ENCODE measurements around the gene BRSK2.
"Not testable (repeated sequence)": the region's sequence is repeated elsewhere in the genome, so short reads cannot be mapped to it uniquely, and the experiment has no call there.

Gene BRSK2

DNA sequence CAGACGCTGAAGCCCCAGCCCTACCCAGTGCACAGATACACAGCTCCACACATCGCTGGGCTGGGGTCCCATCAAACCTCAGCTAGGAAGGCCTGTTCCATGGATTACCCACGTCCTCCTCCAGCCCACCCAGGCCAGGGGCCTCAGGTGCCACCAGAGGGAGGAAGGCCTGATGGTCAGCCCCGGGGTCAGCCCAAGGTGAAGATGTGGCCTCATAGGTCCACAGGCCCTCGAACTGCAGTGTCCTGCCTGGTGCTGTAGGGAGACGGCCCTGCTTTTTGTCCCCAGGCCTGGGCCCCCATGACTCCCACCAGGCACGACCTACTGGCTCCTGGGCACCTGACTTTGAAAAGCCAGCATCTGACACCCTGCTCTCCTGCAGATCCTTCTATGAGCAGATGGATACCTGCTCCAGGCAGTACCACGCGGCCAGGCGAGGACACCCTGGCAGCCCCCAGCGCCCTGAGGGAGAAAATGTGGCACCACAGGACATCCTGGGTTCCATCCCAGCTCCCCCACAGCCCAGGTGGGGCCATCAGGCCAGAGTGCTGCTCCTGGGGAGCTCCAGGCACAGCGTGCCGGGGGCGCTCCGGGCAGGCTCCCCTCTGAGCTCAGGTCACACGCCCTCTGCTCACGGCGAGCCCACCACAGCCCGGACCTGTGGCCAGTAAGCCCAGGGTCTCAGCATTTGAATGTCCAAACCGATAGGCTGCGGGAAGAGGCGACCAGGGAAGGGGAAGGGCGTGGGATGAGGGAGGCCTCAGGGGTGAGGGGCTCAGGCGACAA lies 112.6 kb downstream of the BRSK2 start:
- no peak for DNase-seq

DNA sequence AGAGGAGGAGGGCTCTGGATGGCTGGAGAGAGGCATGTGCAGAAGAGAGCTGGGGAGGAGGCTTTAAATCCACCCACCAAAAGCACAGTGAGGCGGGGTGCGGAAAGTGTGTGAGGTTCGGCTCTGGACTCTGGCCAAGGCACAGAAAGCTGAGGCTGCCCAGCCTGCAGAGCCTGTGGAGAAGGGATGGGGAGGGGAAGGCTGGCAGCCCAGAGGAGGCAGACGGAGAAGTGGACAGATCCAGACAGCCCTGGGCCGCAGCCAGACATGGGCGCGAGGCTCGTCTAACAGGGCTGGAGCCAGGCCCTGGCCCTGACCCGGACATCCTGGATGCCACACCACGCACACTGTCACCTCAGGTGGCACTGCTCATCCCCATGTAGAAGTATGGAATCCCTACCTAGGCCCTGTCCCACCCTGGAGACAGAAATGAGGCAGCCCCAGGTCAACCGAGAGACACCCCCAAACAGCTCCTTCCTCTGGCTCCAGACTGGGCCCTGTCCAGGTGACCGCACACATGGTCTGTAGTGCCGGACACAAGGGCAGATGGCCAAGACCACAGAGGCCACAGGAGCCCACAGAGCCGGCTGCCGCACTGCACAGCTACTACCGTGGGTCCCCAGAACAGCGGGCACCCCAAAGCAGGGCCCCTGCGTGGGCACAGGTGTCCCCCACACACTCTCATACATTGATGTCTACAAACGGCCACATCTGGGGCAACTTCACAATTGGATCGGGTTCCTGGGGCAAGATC lies 113.4 kb downstream of the BRSK2 start:
- DNase-seq = no peak

GRCh38 chr11:1503708-1504104 lies 114.0 kb downstream of the BRSK2 start:
- DNase-seq = no peak

- DNase-seq = no peak
These were observed 114.4 kb downstream of the BRSK2 start for GRCh38 chr11:1504138-1504537.

DNA sequence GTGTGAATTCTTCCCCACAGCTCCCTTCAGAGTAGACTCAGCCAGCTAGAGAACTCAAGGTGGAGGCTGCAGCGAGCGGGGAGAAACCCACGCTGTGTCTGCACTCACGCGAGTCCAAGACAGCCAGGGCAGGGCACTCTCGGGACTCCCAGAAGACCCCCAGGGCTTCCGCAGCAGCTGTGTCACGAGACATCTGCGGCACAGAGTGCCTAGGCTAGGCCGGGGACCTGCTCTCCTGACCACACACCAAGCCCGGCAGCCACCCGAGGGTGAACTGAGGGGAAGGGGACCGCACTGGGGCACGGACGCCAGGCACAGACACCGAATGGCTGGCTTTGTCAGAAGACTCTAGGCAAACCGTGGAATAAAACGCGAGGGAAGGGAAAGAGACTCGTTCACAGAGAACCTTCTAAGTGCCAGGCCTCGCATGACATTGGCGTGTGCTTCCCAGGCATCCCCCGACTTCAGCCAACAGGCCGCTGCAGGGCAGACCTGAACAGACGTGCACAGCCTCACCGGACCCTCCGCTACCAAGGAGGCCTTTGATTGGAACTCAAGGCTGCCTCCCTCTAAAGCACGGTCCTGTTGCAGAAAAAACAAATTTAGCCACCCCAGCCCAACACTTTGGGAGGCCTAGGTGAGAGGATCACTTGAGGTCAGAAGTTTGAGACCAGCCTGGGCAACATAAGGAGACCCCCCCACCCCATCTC lies 115.0 kb downstream of the BRSK2 start:
- DNase-seq = no peak

DNA sequence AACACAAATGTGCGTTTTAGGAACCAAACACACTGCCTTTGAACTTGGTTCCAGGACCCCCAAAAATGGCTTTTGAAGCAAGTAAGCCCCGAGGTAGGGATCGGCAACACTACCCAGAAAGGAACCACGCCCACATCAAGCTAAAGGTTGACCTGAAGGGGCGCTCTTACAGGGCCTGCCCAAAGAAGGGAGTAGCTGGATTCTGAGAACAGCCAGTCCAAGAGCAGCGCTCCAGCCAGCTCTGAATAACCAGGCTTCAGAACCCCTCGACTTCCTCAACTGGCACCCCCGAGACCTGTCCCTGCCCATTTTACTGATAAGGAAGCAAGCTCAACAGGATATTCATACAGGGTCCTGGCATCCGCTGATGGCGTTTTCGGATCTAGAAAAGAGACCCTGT lies 115.7 kb downstream of the BRSK2 start:
- no peak for DNase-seq

- DNase-seq = no peak
These were observed 117.2 kb downstream of the BRSK2 start for GRCh38 chr11:1506981-1507380.

GRCh38 chr11:1507381-1508140 lies 117.8 kb downstream of the BRSK2 start:
- no peak for DNase-seq

DNA sequence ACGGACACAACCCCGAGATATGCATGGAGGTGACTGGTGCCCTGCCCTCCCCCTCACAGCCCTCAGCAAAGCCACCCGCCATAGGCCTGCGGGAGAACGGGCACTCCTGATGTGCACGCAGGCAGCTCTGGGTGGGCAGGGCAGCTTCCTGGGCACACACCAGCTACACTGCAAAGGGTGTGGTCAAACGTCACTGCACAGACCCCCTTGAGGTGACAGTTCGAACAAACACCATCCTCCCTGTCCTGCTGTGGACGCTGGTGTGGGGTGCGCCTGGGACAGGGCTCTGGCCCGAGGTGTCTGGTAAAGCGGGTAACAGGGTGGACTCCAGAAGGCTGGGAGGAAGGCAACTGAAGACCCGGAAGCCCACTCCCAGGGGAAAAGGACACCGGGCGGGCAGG lies 118.8 kb downstream of the BRSK2 start:
- DNase-seq = no peak

DNA sequence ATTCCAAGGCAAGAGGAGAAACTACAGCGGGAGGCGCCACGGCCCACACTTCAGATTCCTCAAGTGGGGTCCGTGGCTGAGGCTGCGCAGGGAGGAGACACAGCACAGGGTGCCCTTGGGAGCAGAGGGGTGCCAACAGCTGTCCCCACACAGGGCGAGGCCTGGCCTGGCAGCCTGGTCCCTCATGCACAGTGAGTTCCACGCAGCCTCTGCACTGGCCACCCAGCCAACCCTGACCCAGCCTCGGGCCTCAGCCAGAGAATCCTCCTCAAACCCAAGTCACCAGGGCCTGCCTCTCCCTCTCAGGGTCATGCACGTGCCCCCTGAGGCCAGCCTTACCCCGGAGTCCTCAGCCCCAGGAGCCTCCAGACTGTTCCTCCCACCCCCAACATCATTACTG lies 119.3 kb downstream of the BRSK2 start:
- DNase-seq = no peak

DNA sequence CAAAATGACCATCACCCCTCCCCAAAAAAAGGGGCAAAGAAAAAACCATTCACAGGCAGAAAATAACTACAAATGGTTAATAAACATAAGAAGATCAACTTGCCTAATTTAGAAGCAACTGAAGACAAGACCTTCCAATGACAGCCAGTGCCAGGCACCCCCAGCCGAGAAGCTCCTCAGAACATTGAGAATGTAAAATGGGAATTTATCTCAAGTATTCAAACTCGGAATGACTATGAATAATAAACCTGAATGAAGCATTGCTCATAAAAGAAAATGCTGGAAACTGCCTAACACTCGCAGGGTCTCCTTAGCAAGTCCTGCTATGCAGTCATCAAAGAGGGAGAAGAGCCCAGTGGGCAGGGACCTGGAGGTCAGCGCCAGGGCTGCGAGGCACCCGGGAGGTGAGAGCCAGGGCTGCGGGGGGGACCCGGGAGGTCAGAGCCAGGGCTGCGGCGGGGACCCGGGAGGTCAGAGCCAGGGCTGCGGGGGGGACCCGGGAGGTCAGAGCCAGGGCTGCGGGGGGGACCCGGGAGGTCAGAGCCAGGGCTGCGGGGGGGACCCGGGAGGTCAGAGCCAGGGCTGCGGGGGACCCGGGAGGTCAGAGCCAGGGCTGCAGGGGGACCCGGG lies 120.0 kb downstream of the BRSK2 start:
- no peak for DNase-seq

DNA sequence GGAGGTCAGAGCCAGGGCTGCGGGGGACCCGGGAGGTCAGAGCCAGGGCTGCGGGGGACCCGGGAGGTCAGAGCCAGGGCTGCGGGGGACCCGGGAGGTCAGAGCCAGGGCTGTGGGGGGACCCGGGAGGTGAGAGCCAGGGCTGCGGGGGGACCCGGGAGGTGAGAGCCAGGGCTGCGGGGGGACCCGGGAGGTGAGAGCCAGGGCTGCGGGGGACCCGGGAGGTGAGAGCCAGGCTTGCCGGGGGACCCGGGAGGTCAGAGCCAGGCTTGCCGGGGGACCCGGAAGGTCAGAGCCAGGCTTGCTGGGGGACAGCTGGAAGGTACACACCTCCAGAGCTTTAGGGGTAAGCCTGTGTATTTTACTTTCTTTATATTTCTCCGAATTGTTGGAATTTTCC lies 120.6 kb downstream of the BRSK2 start:
- not testable (repeated sequence) for DNase-seq

DNA sequence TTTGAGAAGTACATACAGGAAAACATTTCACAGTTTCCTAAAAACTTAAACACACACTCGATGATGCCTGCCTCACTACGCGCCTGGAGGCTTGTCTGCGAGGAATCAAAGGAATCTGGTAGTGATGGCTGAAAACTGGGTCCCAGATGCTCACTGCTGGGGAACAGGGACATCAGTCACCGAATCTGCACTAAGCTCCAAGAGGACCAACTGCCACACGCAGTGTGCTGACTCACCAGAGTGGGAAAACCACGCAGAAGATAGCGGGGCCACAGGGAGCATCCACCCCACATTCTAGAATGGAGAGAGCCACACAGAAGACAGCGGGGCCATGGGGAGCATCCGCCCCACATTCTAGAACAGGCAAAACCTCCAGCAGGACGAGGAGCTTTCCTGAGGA lies 121.2 kb downstream of the BRSK2 start:
- DNase-seq = no peak

DNA sequence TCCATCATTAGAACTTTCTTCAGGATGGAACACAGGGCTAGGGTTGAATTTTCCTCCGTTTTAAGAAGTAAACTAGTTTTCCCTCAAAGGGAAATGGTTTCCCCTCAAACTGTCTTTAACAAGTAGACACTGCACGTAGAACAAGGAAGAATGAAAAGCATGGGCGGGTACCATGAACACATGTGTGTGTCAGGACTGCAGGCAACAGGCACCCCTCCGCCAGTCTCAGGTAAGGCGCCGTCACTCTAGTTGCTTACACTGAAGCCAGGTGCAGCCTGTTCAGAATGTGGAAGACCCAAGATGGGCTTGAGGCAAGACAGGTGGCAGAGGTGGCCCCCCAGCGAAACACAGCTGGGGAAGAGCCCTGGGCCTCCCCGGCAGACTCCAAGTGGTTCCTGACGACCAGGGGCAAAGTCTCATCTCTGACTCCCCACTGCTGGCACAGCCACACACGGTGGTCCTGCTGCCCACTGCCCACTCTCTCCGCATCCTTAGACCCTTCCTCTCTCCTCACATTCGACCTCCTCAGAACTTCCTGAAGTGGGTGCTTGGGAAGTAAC lies 122.3 kb downstream of the BRSK2 start:
- no peak for DNase-seq

All from kidney glomerular epithelial cell (primary cell).